ENCODE data around the gene EML6. TPM values are rescaled to one million over a fixed set of nuclear protein-coding genes. Genes with fewer than 3 reads are reported as not detected.

EML6 gene
- total RNA-seq, 1 experiment from 2014 or later, result 1.5 TPM

GRCh38 chr2:54901224-54901986 is 177.9 kb downstream of the EML6 start:
- no peaks in the 10 kb centered on the region for H3K9me3 ChIP-seq (ENCODE audit: control insufficient read depth, low read depth, low read length)
- no CpG with 5 or more reads among the region's 9 CpGs for WGBS (ENCODE audit: extremely low coverage, insufficient read length, low lambda C conversion rate)
- H3K79me2 ChIP-seq (ENCODE audit: insufficient read depth, low read length), result no peaks in the 10 kb centered on the region
- Mint-ChIP-seq H3K4me1 (no peaks in the 10 kb centered on the region), H3K27me3 (ENCODE audit: low read depth) (no peaks in the 10 kb centered on the region), H3K36me3 (ENCODE audit: insufficient read depth in 1 of 3, low read depth in 3 of 3) (no peaks in the 10 kb centered on the region), H3K9me3 (no peaks in the 10 kb centered on the region), H3K4me3 (no peak overlapping the region), H3K27ac (no peak overlapping the region)
- H3K4ac ChIP-seq (ENCODE audit: low read depth, low read length), result no peak overlapping the region
- no peaks in the 10 kb centered on the region for H3K27me3 ChIP-seq (ENCODE audit: insufficient read depth, low read length)
- H2AK5ac ChIP-seq (ENCODE audit: insufficient read length, low read length), result no peak overlapping the region
- H4K20me1 ChIP-seq (ENCODE audit: control insufficient read depth, insufficient read depth, insufficient read length), result no peaks in the 10 kb centered on the region
- no peak for DNase-seq
- H4K5ac ChIP-seq (ENCODE audit: insufficient read length, low read depth, low read length), result no peak overlapping the region
- H2BK20ac ChIP-seq (ENCODE audit: low read depth, low read length, poor library complexity, severe bottlenecking), result no peak overlapping the region
- no peaks in the 10 kb centered on the region for H3K79me1 ChIP-seq (ENCODE audit: insufficient read depth, low read depth, low read length, poor library complexity, severe bottlenecking)
- H2BK15ac ChIP-seq (ENCODE audit: low read depth, low read length), result no peak overlapping the region
- H3K18ac ChIP-seq (ENCODE audit: insufficient read length, low read depth, low read length), result no peak overlapping the region
- no peak overlapping the region for H3K14ac ChIP-seq (ENCODE audit: insufficient read depth, low read length)
- H3K4me2 ChIP-seq (ENCODE audit: insufficient read depth, insufficient read length, low read length), result no peak overlapping the region
- no peak overlapping the region for H2AFZ ChIP-seq (ENCODE audit: low read length)
- no peaks in the 10 kb centered on the region for H3K23me2 ChIP-seq (ENCODE audit: insufficient read length, low read depth, low read length, poor library complexity, severe bottlenecking)
- H2BK12ac ChIP-seq (ENCODE audit: insufficient read length, low read depth, low read length), result no peak overlapping the region
- no peak overlapping the region for H4K8ac ChIP-seq (replicated peaks; ENCODE audit: insufficient read length, low read depth, low read length)
- H3K4me1 ChIP-seq (ENCODE audit: insufficient read depth, low read length), result no peaks in the 10 kb centered on the region
- no peak overlapping the region for H3T11ph ChIP-seq (ENCODE audit: low read length)
- no peak overlapping the region for H3K9ac ChIP-seq (ENCODE audit: extremely low read depth, insufficient read length, low read length)
- no peak overlapping the region for H2BK120ac ChIP-seq (ENCODE audit: low read depth, low read length, poor library complexity, severe bottlenecking)
- H4K91ac ChIP-seq (ENCODE audit: insufficient read length, low read depth, low read length), result no peak overlapping the region
- no peak overlapping the region for H2BK5ac ChIP-seq (ENCODE audit: insufficient read length, low read length)
- H3K23ac ChIP-seq (ENCODE audit: insufficient read length, low read depth, low read length), result no peak overlapping the region
- TF ChIP-seq CTCF (conservative IDR thresholded peaks at IDR 0.05), result no peak
- no peak overlapping the region for H3K56ac ChIP-seq (ENCODE audit: insufficient read length, low read depth, low read length)
- H3K27ac ChIP-seq (ENCODE audit: insufficient read length, low read depth, low read length), result no peak overlapping the region
